ENCODE data around the gene BCORL1.

BCORL1 gene

DNA sequence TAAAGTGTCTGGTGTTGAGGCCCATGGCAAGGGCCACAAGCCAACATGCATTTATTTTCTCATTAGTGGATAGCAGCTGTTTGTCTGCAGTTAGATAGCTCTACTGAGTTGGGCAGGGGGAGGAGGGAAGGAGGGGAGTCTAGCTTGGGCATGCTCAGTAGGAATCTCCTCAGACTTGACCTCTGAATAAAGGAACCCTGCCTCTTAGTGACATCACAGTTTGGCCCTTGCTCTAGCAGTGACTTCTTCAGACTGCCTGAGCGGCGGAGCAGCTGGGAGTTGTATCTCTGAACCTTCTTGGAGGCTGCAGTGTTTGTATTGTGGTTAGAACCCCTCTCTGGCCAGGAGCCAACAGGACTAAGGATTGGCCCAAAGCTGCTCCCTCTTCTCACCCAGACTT lies 57.4 kb downstream of the BCORL1 start:
- Histone ChIP-seq H3K27me3 (ENCODE audit: low read depth) (no peaks in the 10 kb centered on the region), H3K36me3 (replicated peaks) (peaks cover 93% of the 10 kb centered on the region), H3K4me1 (no peaks in the 10 kb centered on the region), H3K4me3 (no peak overlapping the region), H3K9me3 (no peaks in the 10 kb centered on the region)
- DNase-seq (ENCODE audit: low spot score in 2 of 2) = no peak
- in situ Hi-C loops (cut with MboI; ENCODE audit: low sequenced_read_pairs) = no loop called here

DNA sequence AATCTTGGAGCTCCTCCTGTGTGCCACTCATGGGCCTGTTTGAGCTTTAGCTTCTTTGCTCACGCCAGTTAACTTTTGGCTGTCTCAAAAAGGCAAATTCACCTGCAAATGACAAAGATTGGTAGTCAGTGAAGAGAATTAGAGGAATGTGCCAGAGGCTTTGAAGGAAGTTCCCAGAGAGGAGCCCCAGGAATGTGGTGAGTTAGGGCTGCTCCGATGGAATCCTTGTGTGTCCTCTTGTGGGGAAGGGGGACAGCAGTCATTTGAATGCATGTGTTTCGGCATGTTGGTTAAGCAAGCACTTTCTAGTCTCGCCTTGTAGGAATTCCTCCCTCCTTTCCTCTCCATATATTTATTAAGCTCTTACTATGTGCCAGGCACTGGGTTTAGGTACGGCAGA lies 65.0 kb downstream of the BCORL1 start:
- H3K36me3 ChIP-seq (replicated peaks) = peaks cover 93% of the 10 kb centered on the region
- in situ Hi-C loops (cut with MboI; ENCODE audit: low sequenced_read_pairs) = no loop called here
- DNase-seq (ENCODE audit: low spot score in 2 of 2) = no peak
- H3K4me1 ChIP-seq = no peaks in the 10 kb centered on the region; the same call in 1 of the 2 replicates
- H3K4me3 ChIP-seq = no peak overlapping the region
- no peaks in the 10 kb centered on the region for H3K9me3 ChIP-seq
- H3K27me3 ChIP-seq (ENCODE audit: low read depth) = no peaks in the 10 kb centered on the region

DNA sequence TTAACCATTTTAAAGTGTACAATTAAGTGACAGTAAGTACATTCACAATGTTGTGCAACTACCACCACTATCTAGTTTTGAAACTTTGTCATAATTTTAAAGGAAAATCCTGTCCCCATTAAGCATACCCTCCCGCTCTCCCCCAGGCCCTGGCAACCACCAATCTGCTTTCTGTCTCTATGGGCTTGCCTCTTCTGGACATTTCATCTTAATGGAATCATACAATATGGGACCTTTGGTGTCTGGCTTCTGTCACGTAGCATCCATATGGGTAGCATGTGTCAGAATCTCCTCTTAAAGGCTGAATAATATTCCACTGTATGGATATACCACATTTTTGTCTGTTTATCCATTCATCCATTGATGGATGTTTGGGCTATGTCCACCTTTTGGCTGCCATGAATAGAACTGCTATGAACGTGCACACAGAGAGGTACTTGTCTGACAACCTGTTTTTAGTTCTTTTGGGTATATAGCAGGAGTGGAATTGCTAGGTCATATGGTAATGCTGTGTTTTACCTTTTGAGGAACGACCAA lies 66.3 kb downstream of the BCORL1 start:
- no peaks in the 10 kb centered on the region for H3K9me3 ChIP-seq
- no peaks in the 10 kb centered on the region for H3K27me3 ChIP-seq (ENCODE audit: low read depth)
- no peak for DNase-seq (ENCODE audit: low spot score in 2 of 2)
- peaks cover 6% of the 10 kb centered on the region for H3K4me1 ChIP-seq
- peaks cover 98% of the 10 kb centered on the region for H3K36me3 ChIP-seq (replicated peaks)
- in situ Hi-C loops (cut with MboI; ENCODE audit: low sequenced_read_pairs) = no loop called here
- H3K4me3 ChIP-seq = no peak overlapping the region

DNA sequence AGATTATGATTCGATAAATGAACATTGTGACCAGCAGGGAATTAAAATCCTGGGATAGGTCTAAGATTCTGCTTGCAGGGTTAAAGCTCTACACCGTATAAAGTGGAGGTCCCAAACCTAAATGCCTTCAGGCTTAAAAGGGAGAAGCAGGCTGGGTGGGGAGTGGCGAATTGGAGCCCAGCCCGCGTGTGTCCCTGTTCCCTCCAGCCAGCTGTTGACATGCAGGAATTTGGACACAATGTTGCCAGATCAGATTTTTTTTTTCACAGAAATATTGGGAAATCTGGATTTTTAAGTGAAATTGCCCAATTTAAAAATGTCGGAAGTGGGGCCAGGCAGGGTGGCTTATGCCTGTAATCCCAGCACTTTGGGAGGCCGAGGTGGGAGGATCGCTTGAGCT lies 67.4 kb downstream of the BCORL1 start:
- Histone ChIP-seq H3K4me1 (peaks cover 6% of the 10 kb centered on the region), H3K27me3 (ENCODE audit: low read depth) (no peaks in the 10 kb centered on the region), H3K36me3 (replicated peaks) (peaks cover 98% of the 10 kb centered on the region), H3K9me3 (no peaks in the 10 kb centered on the region), H3K4me3 (no peak overlapping the region)
- DNase-seq (ENCODE audit: low spot score in 2 of 2) = no peak
- in situ Hi-C loops (cut with MboI; ENCODE audit: low sequenced_read_pairs) = loop anchor here (5.0 kb wide), 1 partner anchor 128 kb away; no protein-coding TSS in a partner anchor

DNA sequence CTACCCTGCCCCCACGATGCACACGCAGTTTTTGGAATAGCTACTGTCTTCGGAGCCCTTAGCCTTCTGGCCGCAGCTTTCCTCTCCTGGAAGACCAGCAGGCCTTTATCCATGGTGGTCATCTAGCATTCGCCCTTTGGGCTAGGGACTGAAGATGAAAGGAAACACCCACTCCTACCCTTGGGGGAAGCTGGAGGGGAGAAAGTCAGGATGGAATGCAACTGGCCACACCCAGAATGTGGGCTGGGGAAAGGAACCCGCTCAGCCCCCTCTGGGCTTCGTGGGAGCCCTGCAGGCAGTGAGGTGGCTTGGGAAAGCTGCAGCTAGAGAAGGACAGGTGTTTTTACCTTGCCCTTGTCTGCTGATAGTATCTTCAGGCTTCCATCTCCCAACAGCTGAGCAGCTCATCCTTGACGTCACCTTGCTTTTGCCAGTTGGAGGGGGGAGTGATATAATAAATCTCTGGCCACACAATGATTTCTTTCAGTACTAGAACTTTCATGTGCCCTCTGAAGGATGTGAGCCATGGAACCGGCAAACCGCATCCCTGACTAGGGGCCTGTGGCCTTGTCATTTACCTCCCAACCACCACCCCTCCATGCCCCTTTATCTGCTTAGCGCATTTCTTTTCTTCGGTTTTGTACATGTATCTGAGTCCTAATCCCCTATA lies 68.9 kb downstream of the BCORL1 start:
- Histone ChIP-seq H3K4me3 (no peak overlapping the region), H3K27me3 (ENCODE audit: low read depth) (no peaks in the 10 kb centered on the region), H3K36me3 (replicated peaks) (peaks cover 94% of the 10 kb centered on the region), H3K9me3 (no peaks in the 10 kb centered on the region), H3K4me1 (peaks cover 6% of the 10 kb centered on the region)
- DNase-seq (ENCODE audit: low spot score in 2 of 2) = no peak
- in situ Hi-C loops (cut with MboI; ENCODE audit: low sequenced_read_pairs) = loop anchor here (5.0 kb wide), 1 partner anchor 129 kb away; no protein-coding TSS in a partner anchor

DNA sequence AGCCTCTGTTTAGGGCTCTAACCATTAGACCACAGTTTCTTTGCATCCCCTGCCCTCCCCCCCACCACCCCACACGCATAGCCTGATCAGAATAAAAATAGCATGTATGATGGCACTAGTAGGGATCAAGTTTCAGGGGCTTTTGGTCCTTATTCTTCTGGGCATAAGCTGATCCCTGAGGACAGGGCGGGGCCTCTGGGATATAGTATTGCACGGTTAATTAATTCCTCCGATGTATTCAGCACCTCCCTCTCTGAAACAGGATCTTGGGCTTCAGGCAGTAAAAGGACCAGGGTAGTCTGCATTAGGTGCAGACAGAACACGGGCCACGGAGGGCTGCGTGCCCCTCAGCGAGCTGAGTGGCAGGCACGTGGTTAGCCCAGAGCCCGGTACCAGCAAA lies 70.8 kb downstream of the BCORL1 start:
- H3K4me3 ChIP-seq = no peak overlapping the region
- no peaks in the 10 kb centered on the region for H3K9me3 ChIP-seq
- H3K27me3 ChIP-seq (ENCODE audit: low read depth) = no peaks in the 10 kb centered on the region
- in situ Hi-C loops (cut with MboI; ENCODE audit: low sequenced_read_pairs) = loop anchor here (5.0 kb wide), 1 partner anchor 131 kb away; no protein-coding TSS in a partner anchor
- peak; percentile 76 to 78 for DNase-seq (ENCODE audit: low spot score in 2 of 2)
- H3K36me3 ChIP-seq (replicated peaks) = peaks cover 77% of the 10 kb centered on the region
- H3K4me1 ChIP-seq = peaks cover 6% of the 10 kb centered on the region

DNA sequence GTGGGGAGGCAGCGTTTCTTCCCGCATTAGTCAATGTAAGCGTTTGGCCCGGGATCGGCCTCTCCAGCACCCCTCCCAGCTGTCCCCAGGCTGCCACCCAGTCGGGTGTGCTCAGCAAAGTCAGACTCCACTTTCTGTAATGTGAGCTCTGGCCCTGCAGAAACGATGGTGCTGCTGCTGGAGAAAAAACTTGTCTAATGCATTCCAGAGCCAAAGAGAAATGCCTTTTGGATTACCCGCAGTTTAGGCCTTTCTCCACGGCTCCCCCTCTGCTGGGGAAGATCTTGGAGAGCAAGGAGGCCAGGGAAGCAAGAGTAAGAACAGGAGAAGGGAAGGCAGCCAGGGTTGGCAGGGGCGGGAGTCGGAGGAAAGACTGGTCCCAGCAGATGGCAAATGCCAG lies 72.7 kb downstream of the BCORL1 start:
- DNase-seq (ENCODE audit: low spot score in 2 of 2) = no peak
- in situ Hi-C loops (cut with MboI; ENCODE audit: low sequenced_read_pairs) = no loop called here

DNA sequence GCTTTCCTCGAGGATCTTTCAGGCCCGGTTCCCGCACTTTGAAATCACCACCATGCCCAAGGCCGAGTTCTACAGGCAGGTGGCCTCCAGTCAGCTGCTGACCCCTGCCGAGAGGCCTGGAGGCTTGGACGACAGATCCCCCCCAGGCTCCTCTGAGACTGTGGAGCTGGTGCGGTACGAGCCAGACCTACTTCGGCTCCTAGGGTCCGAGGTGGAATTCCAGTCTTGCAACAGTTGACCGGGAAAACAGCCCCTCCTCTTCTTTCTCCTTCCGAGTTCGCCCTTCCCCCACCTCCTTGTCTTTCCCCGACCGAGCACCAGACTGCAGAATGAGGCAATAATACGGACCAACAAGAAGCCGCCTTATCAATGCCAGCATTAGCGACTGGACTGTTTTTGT lies 73.5 kb downstream of the BCORL1 start:
- no peaks in the 10 kb centered on the region for H3K27me3 ChIP-seq (ENCODE audit: low read depth)
- peaks cover 52% of the 10 kb centered on the region for H3K36me3 ChIP-seq (replicated peaks)
- in situ Hi-C loops (cut with MboI; ENCODE audit: low sequenced_read_pairs) = no loop called here
- H3K4me3 ChIP-seq = no peak overlapping the region
- no peak for DNase-seq (ENCODE audit: low spot score in 2 of 2)
- peaks cover 17% of the 10 kb centered on the region for H3K4me1 ChIP-seq
- H3K9me3 ChIP-seq = no peaks in the 10 kb centered on the region

More for the DNA sequence above, 72.7 kb downstream of the BCORL1 start:
- peaks cover 13% of the 10 kb centered on the region for H3K4me1 ChIP-seq
- H3K4me3 ChIP-seq = no peak overlapping the region
- H3K36me3 ChIP-seq (replicated peaks) = peaks cover 59% of the 10 kb centered on the region
- H3K9me3 ChIP-seq = no peaks in the 10 kb centered on the region
- H3K27me3 ChIP-seq (ENCODE audit: low read depth) = no peaks in the 10 kb centered on the region

DNA sequence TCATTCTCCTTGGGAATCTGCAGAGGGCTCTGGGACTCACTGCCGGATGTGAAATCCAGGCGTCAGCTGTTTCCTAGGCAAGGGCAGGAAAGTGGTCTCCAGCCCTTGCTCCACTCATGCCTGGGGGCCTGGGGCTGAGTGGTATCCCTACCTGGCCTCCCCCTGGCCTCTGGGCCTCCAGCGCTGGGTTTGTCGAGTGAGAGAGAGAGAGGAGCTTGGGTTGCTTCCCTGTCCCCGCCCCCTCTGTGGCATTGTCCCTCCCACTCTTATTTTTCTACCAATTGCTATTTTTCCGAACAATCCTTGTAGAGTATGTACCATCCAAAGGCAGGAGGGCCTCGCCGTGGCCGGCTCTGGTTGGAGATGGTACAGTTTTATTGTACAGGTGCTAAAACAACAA lies 74.8 kb downstream of the BCORL1 start:
- Histone ChIP-seq H3K9me3 (no peaks in the 10 kb centered on the region), H3K27me3 (ENCODE audit: low read depth) (no peaks in the 10 kb centered on the region), H3K4me3 (no peak overlapping the region), H3K36me3 (replicated peaks) (peaks cover 39% of the 10 kb centered on the region), H3K4me1 (peaks cover 21% of the 10 kb centered on the region)
- DNase-seq (ENCODE audit: low spot score in 2 of 2) = peak in 1 of 2 experiments; percentile 39
- in situ Hi-C loops (cut with MboI; ENCODE audit: low sequenced_read_pairs) = no loop called here

DNA sequence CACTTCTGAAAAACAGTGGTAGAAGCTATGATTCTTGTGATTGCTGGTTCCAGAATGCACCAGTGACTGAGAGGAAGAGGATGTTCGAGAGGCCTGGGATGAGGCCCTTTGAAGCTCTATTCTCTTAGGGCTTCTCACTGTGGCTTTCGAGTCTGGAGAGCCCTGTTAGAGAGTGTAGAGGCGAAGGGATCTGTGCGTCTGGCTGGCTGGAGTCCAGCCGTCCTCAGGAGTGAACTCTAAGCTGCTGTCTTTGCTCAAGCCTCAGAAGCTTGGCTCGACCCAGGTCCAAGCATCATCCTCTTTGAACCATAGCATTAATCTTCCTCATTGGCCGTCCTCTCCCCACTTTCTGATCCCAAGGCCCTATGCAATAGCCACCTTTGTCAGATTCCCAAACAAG lies 76.2 kb downstream of the BCORL1 start:
- no peak overlapping the region for H3K4me3 ChIP-seq
- DNase-seq (ENCODE audit: low spot score in 2 of 2) = no peak
- peaks cover 15% of the 10 kb centered on the region for H3K4me1 ChIP-seq
- H3K9me3 ChIP-seq = no peaks in the 10 kb centered on the region
- H3K36me3 ChIP-seq (replicated peaks) = peaks cover 25% of the 10 kb centered on the region
- no peaks in the 10 kb centered on the region for H3K27me3 ChIP-seq (ENCODE audit: low read depth)
- in situ Hi-C loops (cut with MboI; ENCODE audit: low sequenced_read_pairs) = no loop called here

DNA sequence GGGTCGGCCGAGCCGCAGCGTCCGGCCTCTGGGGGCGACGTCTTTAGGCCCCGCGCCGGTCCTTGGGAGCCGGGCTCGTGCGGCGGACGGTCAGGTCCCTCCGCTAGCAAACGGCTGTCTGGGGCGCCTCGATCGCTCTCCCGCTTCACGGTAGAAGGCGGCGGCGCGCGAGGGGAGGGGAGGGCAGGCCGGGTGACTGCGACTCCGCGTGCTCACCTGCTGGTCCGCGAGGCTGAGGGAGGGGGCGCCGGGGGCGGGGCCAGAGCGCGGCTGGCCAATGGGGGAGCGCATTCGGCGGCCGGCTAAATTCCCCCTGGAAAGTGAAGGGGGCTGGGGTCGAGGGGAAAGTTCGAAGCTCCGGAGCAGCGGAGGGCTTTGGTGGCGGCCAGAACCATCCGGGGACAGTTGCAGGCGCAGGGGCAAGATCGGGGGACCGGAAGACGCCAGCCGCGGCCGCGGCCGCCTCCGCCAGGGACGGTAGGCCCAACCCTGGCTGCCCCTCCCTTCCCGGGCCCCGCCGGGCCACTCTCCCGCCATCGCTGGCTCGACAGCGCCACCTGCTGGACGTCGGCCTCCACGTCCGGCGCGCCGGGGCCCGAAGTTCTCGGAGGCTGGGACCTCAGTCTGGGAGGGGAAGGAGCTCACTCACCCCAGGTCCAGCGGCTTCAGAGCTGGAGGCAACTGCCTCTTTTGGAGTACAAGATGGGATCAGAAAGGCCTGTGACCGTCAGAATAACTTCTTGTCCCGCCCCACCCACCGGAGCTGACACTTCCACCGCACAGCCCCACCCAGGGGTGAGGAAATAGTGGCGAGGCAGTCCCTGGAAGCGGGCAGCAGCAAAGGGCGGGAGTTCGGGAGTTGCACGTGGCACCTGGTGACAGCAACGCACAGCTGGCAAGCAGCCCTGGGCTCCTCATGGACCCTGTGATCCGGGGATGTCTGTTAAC lies 78.0 kb downstream of the BCORL1 start:
- peak; percentile 76 to 93 for DNase-seq (ENCODE audit: low spot score in 2 of 2)

DNA sequence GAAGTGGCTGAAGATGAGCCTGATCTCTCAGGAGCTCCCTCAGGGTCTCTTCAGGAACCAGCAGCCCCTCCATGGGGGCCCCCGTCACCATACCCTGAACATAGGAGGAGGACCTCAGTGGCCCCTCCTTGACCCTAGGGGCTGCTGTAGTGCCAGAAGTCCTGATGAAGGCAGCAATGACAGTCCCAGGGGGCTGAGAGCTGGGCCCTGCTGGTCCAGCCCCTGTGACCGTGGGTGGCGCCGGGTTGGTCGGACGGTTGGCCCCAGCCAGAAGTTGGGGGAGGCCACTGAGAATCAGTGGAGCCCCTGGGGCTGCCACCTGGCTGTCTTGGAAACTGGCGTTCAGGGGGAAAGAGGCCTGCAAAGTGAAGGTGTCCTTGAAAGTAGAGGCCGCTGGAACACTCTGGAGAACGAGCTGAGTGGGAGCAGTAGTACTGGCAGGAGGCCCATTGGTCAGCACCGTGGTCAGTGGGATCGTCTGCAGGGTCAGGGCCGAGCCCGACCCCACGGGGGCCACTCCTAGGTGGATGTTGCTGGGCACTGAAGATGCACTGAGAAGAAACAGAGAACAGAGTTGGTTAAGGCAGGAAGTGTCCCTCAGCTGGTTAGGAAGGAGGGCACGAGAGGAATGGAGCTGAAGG lies 84.7 kb downstream of the BCORL1 start:
- Histone ChIP-seq H3K27me3 (ENCODE audit: low read depth) (no peaks in the 10 kb centered on the region), H3K4me1 (0 out of 2 replicates have a peak, but pooled peaks cover under 1% of the 10 kb centered on the region), H3K4me3 (no peak overlapping the region), H3K36me3 (replicated peaks) (peaks cover 50% of the 10 kb centered on the region), H3K9me3 (no peaks in the 10 kb centered on the region)
- in situ Hi-C loops (cut with MboI; ENCODE audit: low sequenced_read_pairs) = no loop called here
- DNase-seq (ENCODE audit: low spot score in 2 of 2) = no peak

More for the DNA sequence above, 78.0 kb downstream of the BCORL1 start:
- H3K9me3 ChIP-seq = no peaks in the 10 kb centered on the region
- in situ Hi-C loops (cut with MboI; ENCODE audit: low sequenced_read_pairs) = loop anchor here (5.0 kb wide), 1 partner anchor 458 kb away; no protein-coding TSS in a partner anchor
- H3K4me1 ChIP-seq = peaks cover 15% of the 10 kb centered on the region
- peak overlapping the region; percentile 44 for H3K4me3 ChIP-seq
- no peaks in the 10 kb centered on the region for H3K27me3 ChIP-seq (ENCODE audit: low read depth)
- peaks cover 15% of the 10 kb centered on the region for H3K36me3 ChIP-seq (replicated peaks)

DNA sequence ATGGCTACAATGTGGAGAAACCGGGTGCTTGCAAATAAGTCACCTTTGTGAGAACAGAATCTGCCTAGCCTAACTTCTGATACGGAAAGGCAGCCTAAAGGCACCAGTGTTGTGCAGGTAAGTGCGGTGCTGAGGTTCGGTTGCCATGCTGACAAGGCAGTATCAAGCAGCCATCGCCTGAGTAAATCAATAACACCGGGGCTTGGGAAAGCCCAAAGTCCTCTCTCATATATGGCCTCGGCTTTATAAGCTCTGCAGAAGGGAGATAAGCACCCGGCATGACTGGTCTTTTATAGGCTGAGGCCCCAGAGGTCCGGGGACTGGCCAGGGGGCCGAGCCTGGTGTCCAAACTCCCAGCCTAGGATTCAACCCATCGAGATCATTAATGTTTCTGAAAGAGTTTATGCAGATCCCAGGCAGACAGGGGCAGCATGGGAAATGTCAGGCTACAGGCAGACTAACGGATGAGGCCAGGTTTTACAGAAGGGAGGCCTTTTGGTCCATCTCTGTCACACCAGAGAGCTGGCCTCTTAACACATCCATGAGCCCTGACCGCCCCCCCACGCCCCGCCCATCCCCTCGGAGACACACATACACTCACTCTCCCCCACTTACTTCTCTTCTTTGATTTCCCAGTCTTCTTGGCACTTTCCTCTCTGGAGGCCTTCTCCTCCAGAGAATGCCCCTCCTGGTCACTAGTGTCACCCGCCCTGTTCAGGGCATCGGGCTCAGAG lies 89.3 kb downstream of the BCORL1 start:
- Histone ChIP-seq H3K36me3 (replicated peaks) (peaks cover 65% of the 10 kb centered on the region), H3K4me3 (no peak overlapping the region), H3K4me1 (no peaks in the 10 kb centered on the region), H3K9me3 (no peaks in the 10 kb centered on the region), H3K27me3 (ENCODE audit: low read depth) (no peaks in the 10 kb centered on the region)
- DNase-seq (ENCODE audit: low spot score in 2 of 2) = no peak
- in situ Hi-C loops (cut with MboI; ENCODE audit: low sequenced_read_pairs) = no loop called here
